GM10266 (cell line): ENCODE data around the gene USH1G.

Experiments
- DNase-seq: peaks from one replicate; pipeline ENCODE4 v3.0.0; 2012; ENCODE audit errors: extremely low spot score
- TF ChIP-seq, protein P1 (sequence below): IDR thresholded peaks from 2 replicates; pipeline ENCODE4 v1.5.1; 2012; ENCODE audit warnings: mild to moderate bottlenecking, low read depth; ENCODE audit not compliant: control insufficient read depth, insufficient read depth; ENCODE audit errors: missing control alignments

The USH1G gene

DNA sequence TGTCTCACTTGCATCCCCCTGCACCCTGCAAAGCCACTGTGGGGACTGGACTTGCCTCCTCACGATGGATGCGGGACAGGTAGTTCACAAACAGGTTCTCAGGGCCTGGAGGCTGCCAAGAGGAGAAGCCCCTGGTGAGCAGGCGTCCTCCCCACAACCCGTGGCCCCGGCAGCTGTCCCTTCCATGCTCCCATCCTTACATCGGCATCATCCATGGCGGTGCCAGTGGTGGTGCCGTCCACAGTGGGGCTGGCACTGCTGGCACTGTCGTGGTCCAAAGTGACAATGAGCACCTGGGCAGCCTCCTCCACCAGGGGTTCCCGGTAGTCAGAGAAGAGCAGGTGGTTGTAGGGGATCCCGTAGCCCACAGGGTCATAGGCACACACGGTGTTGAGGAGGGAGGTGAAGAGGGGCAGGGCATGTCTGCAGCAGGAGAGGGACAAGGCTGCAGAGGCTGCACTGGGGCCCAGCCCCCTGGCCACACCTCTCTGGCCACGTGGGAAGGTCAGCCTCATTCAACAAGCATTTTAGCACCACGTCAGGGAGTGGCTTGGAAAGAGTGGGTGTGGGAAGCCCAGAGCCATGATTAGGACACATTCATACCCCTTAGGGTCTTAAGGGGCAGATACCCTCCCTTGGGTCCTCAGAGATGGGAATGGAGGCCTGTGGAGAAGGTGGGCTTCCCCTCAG lies 36.9 kb upstream of the USH1G start:
- TF ChIP-seq, protein P1, sequence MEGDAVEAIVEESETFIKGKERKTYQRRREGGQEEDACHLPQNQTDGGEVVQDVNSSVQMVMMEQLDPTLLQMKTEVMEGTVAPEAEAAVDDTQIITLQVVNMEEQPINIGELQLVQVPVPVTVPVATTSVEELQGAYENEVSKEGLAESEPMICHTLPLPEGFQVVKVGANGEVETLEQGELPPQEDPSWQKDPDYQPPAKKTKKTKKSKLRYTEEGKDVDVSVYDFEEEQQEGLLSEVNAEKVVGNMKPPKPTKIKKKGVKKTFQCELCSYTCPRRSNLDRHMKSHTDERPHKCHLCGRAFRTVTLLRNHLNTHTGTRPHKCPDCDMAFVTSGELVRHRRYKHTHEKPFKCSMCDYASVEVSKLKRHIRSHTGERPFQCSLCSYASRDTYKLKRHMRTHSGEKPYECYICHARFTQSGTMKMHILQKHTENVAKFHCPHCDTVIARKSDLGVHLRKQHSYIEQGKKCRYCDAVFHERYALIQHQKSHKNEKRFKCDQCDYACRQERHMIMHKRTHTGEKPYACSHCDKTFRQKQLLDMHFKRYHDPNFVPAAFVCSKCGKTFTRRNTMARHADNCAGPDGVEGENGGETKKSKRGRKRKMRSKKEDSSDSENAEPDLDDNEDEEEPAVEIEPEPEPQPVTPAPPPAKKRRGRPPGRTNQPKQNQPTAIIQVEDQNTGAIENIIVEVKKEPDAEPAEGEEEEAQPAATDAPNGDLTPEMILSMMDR: no peak
- DNase-seq: no peak

DNA sequence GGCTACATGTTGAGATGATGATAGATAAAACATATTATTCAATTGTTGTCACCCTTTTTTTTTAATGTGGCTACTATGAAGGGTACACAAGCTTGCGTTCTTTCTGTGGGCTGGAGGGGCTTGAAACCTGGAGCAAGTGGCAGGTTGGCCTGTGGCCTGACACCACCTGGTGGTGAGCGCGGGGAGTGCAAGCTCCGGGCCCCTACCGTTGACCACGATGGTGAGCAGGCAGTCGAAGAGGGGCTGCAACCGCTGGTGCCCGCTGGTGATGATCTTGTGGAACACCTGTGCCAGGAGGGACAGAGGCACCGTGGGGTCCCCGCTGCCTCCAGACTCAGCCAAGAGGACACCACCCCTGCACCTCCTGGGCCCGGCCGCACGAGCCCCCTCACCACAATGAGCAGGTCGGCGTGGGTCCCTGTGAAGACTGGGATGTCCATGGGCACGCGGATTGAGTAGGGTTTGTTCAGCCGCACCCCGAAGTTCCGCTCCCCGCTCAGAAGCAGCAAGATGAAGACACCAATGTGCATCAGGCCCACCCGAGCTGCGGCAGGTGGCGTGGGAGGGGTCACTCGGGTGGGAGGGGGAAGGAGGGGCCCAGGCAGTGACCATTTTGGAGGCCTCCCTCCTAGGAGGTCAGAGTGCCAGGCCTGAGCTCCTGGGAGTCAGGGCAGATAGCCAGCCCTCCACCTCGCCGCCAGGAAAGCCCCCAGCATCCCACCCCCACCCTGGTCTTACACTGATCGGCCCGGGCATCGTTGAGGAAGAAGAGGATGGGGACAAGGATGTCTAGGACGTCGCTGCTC lies 35.1 kb upstream of the USH1G start:
- peak; percentile 88 for DNase-seq
- TF ChIP-seq, protein P1: peak; percentile 93

DNA sequence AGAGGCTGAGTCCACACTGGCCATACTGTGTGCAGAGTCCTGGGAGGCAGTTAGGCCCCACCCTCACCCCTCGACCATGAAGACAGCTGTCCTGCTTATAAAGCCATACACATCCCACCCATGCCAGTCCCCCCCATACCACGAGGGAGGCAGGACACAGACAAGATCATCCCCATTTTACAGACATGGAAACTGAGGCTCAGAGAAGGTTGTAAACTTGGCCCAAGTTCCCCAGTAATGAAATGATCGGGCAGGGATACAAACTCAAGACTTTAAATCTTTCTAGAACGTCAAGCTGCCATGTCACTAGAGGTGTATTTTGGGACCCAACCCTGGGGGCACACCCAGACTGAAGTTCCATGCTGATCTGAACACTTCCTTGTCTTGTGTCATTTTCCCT lies 33.0 kb upstream of the USH1G start:
- no peak for DNase-seq
- TF ChIP-seq, protein P1: no peak

DNA sequence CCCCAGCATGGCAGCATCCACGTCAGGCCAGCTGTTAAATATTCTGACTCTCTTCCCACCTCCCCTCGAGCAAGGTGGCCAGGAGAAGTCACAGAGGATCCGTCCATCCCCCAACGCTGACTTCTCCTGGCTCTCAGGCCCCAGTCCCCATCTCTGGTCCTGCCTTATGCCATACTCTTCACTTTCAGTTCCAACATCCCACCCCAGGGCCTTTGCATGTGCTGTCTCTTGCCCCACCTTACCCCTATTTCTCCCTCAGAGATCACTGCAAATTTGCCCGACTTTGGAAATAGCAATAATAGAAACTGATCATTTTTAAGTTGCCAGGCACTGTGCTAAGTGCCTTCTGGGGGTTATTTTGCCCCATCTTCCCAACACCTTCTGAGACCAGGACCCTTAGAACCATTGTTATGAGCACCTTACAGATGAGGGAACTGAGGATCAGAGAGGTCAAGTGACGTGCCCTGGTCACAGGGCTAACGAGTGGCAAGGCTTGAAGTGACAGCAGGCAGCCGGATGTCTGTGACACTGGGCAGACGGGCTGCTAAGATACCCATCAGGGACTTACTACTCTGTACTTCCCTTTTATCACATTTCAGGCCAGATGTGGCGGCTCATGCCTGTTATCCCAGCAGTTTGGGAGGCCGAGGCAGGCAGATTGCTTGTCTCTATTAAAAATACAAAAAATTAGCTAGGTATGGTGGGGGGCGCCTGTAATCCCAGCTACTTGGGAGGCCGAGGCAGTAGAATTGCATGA lies 31.8 kb upstream of the USH1G start:
- TF ChIP-seq, protein P1: no peak
- DNase-seq: no peak

DNA sequence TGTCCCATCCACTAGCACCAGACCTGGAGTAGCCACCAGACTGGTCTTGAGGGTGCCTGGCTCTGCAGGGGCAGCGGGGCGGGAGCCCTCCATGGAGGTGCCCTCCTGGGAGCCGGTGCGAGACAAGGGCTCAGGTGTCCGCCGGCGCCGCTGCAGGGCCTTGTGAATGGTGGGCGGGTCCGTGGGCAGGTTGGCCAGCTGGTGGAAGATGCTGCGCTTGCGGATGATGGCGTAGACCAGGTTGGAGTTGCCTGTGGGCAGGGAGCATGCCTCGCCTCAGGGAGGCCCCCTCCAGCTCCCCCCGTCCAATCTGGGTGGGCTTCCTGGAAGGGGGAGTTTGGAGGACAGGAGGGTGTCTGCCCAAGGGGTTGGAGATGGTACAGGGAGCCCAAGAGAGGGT lies 31.1 kb upstream of the USH1G start:
- TF ChIP-seq, protein P1: no peak
- DNase-seq: no peak

DNA sequence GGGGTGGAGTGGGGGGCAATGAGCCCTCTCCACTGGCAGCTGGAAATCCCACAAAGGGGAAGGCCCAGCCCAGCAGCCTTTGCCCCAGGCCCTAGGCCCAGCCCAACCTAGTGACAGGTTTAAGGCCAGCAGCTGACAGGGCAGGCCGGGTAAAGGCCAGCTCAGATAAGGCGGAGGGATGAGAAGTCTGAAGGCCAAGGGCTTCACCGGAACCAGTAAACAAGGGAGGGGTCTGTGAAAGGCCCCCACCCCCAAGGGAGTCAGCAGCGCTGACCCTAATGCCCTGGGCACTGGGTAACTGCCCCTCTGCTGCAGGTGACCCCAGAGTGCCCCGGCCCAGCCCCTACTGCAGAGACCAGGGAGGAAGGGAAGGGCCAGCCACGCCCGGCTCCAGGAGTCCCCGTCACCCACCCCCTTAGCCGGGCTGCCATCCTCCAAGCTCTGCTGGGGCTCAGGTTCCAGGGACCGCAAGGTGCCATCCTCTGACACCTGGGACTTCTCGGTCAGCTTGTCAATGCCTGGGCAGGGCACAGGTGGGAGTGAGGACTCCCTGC lies 30.2 kb upstream of the USH1G start:
- DNase-seq: no peak
- TF ChIP-seq, protein P1: no peak
